ENCODE measurements around the gene PTGR1.
"Not testable (repeated sequence)": the region's sequence is repeated elsewhere in the genome, so short reads cannot be mapped to it uniquely, and the experiment has no call there.

PTGR1 gene

GRCh38 chr9:111613436-111614040, 14.1 kb upstream of the PTGR1 start:
- DNase-seq (ENCODE audit: low read depth) = no peak

- no peak for DNase-seq (ENCODE audit: low read depth)
Observed at GRCh38 chr9:111610845-111611244, 11.4 kb upstream of the PTGR1 start.

- no peak for DNase-seq (ENCODE audit: low read depth)
Observed at GRCh38 chr9:111610149-111610548, 10.7 kb upstream of the PTGR1 start.

- no peak for DNase-seq (ENCODE audit: low read depth)
Observed at GRCh38 chr9:111605041-111605559, 5.7 kb upstream of the PTGR1 start.

GRCh38 chr9:111604054-111604615, 4.7 kb upstream of the PTGR1 start:
- DNase-seq (ENCODE audit: low read depth) = no peak

- no peak for DNase-seq (ENCODE audit: low read depth)
Observed at GRCh38 chr9:111603041-111603440, 3.6 kb upstream of the PTGR1 start.

- DNase-seq (ENCODE audit: low read depth) = no peak
Observed at GRCh38 chr9:111601237-111602018, 2.0 kb upstream of the PTGR1 start.

GRCh38 chr9:111599955-111600343, 502 bp upstream of the PTGR1 start:
- DNase-seq (ENCODE audit: low read depth) = no peak

- DNase-seq (ENCODE audit: low read depth) = no peak
Observed at GRCh38 chr9:111598733-111599091, 735 bp downstream of the PTGR1 start.

GRCh38 chr9:111597852-111598732, 1.4 kb downstream of the PTGR1 start:
- no peak for DNase-seq (ENCODE audit: low read depth)

- no peak for DNase-seq (ENCODE audit: low read depth)
Observed at GRCh38 chr9:111588846-111589245, 10.6 kb downstream of the PTGR1 start.

GRCh38 chr9:111586378-111586777, 13.1 kb downstream of the PTGR1 start:
- no peak for DNase-seq (ENCODE audit: low read depth)

- no peak for DNase-seq (ENCODE audit: low read depth)
Observed at GRCh38 chr9:111582888-111583287, 16.6 kb downstream of the PTGR1 start.

GRCh38 chr9:111572950-111573604, 26.4 kb downstream of the PTGR1 start:
- no peak for DNase-seq (ENCODE audit: low read depth)

- not testable (repeated sequence) for DNase-seq (ENCODE audit: low read depth)
Observed at GRCh38 chr9:111568127-111568526, 31.3 kb downstream of the PTGR1 start.

- no peak for DNase-seq (ENCODE audit: low read depth)
Observed at GRCh38 chr9:111566234-111566633, 33.2 kb downstream of the PTGR1 start.

GRCh38 chr9:111561165-111561719, 38.2 kb downstream of the PTGR1 start:
- DNase-seq (ENCODE audit: low read depth) = no peak

GRCh38 chr9:111559000-111559610, 40.3 kb downstream of the PTGR1 start:
- no peak for DNase-seq (ENCODE audit: low read depth)

- not testable (repeated sequence) for DNase-seq (ENCODE audit: low read depth)
Observed at GRCh38 chr9:111555425-111555824, 44.0 kb downstream of the PTGR1 start.

- DNase-seq (ENCODE audit: low read depth) = no peak
Observed at GRCh38 chr9:111548623-111549022, 50.8 kb downstream of the PTGR1 start.
